Inflammatory macrophage treated with lipopolysaccharide for 4 hours (primary cell): ENCODE results near the gene CTNNBL1.

ENCODE experiments used
- DNase-seq: peaks from one replicate; pipeline ENCODE4 v3.0.0-alpha.2; 2020

The CTNNBL1 gene

GRCh38 chr20:37885593-37886503, 192.0 kb downstream of the CTNNBL1 start:
- no peak for DNase-seq

- no peak for DNase-seq
Measured at GRCh38 chr20:37886851-37887297, 193.0 kb downstream of the CTNNBL1 start.

- no peak for DNase-seq
Measured at GRCh38 chr20:37888641-37889040, 194.8 kb downstream of the CTNNBL1 start.

- no peak for DNase-seq
Measured at GRCh38 chr20:37890108-37890507, 196.3 kb downstream of the CTNNBL1 start.

GRCh38 chr20:37890643-37891042, 196.8 kb downstream of the CTNNBL1 start:
- no peak for DNase-seq

- no peak for DNase-seq
Measured at GRCh38 chr20:37892001-37892400, 198.2 kb downstream of the CTNNBL1 start.

GRCh38 chr20:37893566-37894241, 199.9 kb downstream of the CTNNBL1 start:
- DNase-seq: no peak

- DNase-seq: no peak
Measured at GRCh38 chr20:37894454-37894853, 200.6 kb downstream of the CTNNBL1 start.

GRCh38 chr20:37895166-37895565, 201.3 kb downstream of the CTNNBL1 start:
- DNase-seq: no peak

- DNase-seq: no peak
Measured at GRCh38 chr20:37896932-37897548, 203.2 kb downstream of the CTNNBL1 start.

- DNase-seq: no peak
Measured at GRCh38 chr20:37898233-37899104, 204.6 kb downstream of the CTNNBL1 start.

- DNase-seq: no peak
Measured at GRCh38 chr20:37899105-37900045, 205.5 kb downstream of the CTNNBL1 start.

GRCh38 chr20:37901240-37901639, 207.4 kb downstream of the CTNNBL1 start:
- no peak for DNase-seq

GRCh38 chr20:37901654-37902503, 208.0 kb downstream of the CTNNBL1 start:
- DNase-seq: peak; percentile 48

GRCh38 chr20:37902504-37903313, 208.9 kb downstream of the CTNNBL1 start, which contains the start of gene VSTM2L:
Gene VSTM2L (plus strand): TSS chr20:37903127. CDS start chr20:37903351, 224 bp downstream.
- peak; percentile 10 for DNase-seq

- no peak for DNase-seq
Measured at GRCh38 chr20:37903317-37904007, 209.6 kb downstream of the CTNNBL1 start.

- no peak for DNase-seq
Measured at GRCh38 chr20:37904008-37904642, 210.3 kb downstream of the CTNNBL1 start.

- no peak for DNase-seq
Measured at GRCh38 chr20:37904845-37905373, 211.1 kb downstream of the CTNNBL1 start.
